GM23338 (cell line): Measurements from ENCODE around the gene DDX19B. TPM values are rescaled to one million over a fixed set of nuclear protein-coding genes. Genes with fewer than 3 reads are reported as not detected.
"Not testable (repeated sequence)": the region's sequence is repeated elsewhere in the genome, so short reads cannot be mapped to it uniquely, and the experiment has no call there.

Experiments
- ATAC-seq: fragments of 200-7000 bp; cut with Tn5 transposase; 3 replicates; pipeline ENCODE4 v1.9.1; 2020
- DNase-seq: peaks from one replicate; pipeline ENCODE4 v3.0.0-alpha.2; 2015; ENCODE audit warnings: low spot score
- H2AFZ ChIP-seq: fragments of 200-600 bp; sonication (generic); 2 replicates; pipeline ENCODE4 v1.8.0; 2016; ENCODE audit warnings: antibody characterized with exemption, mild to moderate bottlenecking, moderate library complexity
- H3F3A ChIP-seq: fragments of 200-600 bp; sonication (generic); replicated peaks from 2 replicates; pipeline ENCODE4 v1.8.0; 2017; ENCODE audit warnings: antibody characterized with exemption, mixed run types, low read depth
- H3K27ac ChIP-seq: fragments of 200-600 bp; sonication (generic); 2 replicates; pipeline ENCODE4 v1.6.1; 2016; ENCODE audit warnings: low read depth
- H3K27me3 ChIP-seq: fragments of 200-600 bp; sonication (generic); 2 replicates; pipeline ENCODE4 v1.8.0; 2016; ENCODE audit warnings: mild to moderate bottlenecking, mixed run types, moderate library complexity; ENCODE audit not compliant: insufficient read depth
- H3K36me3 ChIP-seq: fragments of 200-600 bp; sonication (generic); 2 replicates; pipeline ENCODE4 v1.8.0; 2016; ENCODE audit warnings: mild to moderate bottlenecking; ENCODE audit not compliant: insufficient read depth
- H3K4me1 ChIP-seq: fragments of 200-600 bp; sonication (generic); 2 replicates; pipeline ENCODE4 v1.8.0; 2016; ENCODE audit warnings: mild to moderate bottlenecking, moderate library complexity; ENCODE audit not compliant: insufficient read depth
- H3K4me2 ChIP-seq: fragments of 200-600 bp; sonication (generic); 2 replicates; pipeline ENCODE4 v1.7.1; 2017; ENCODE audit warnings: mixed run types
- H3K4me3 ChIP-seq: fragments of 200-600 bp; sonication (generic); 2 replicates; pipeline ENCODE4 v1.6.1; 2016; ENCODE audit warnings: mixed run types
- H3K79me2 ChIP-seq: fragments of 200-600 bp; sonication (generic); replicated peaks from 2 replicates; pipeline ENCODE4 v1.8.0; 2017; ENCODE audit warnings: mild to moderate bottlenecking; ENCODE audit not compliant: insufficient read depth
- H3K9me2 ChIP-seq: fragments of 200-600 bp; sonication (generic); 2 replicates; pipeline ENCODE4 v1.8.0; 2017; ENCODE audit not compliant: insufficient read depth
- H4K20me1 ChIP-seq: fragments of 200-600 bp; sonication (generic); replicated peaks from 2 replicates; pipeline ENCODE4 v1.8.0; 2017; ENCODE audit warnings: mild to moderate bottlenecking; ENCODE audit not compliant: insufficient read depth
- H3K27ac Mint-ChIP-seq: 2 replicates; pipeline ENCODE4 v1.8.0; 2020; ENCODE audit warnings: inconsistent platforms, mild to moderate bottlenecking, moderate library complexity, mixed read lengths
- H3K27me3 Mint-ChIP-seq: 3 replicates; pipeline ENCODE4 v1.8.0; 2022; ENCODE audit warnings: low read depth, mild to moderate bottlenecking, moderate library complexity, mixed read lengths, inconsistent platforms; ENCODE audit not compliant: insufficient read depth, poor library complexity
- H3K36me3 Mint-ChIP-seq: 3 replicates; pipeline ENCODE4 v1.8.0; 2021; ENCODE audit warnings: low read depth, mild to moderate bottlenecking, inconsistent platforms, moderate library complexity, mixed read lengths
- H3K4me1 Mint-ChIP-seq: 3 replicates; pipeline ENCODE4 v1.8.0; 2020; ENCODE audit warnings: mild to moderate bottlenecking, inconsistent platforms, mixed read lengths
- H3K4me3 Mint-ChIP-seq: 3 replicates; pipeline ENCODE4 v1.8.0; 2021; ENCODE audit warnings: moderate library complexity, mild to moderate bottlenecking, inconsistent platforms, mixed read lengths
- H3K9me3 Mint-ChIP-seq: 3 replicates; pipeline ENCODE4 v1.8.0; 2020; ENCODE audit warnings: moderate library complexity, mild to moderate bottlenecking, inconsistent platforms, mixed read lengths
- CREB1 ChIP-seq: fragments of 250-450 bp; sonication (Bioruptor Pico); IDR thresholded peaks from 2 replicates; pipeline ENCODE4 v1.5.0; 2020; ENCODE audit warnings: low read depth, mild to moderate bottlenecking, moderate library complexity
- EZH2phosphoT487 ChIP-seq: fragments of 200-600 bp; sonication (generic); IDR thresholded peaks from one replicate; pipeline ENCODE4 v1.8.1; 2018; ENCODE audit warnings: antibody characterized with exemption; ENCODE audit not compliant: unreplicated experiment
- JUNB ChIP-seq: IDR thresholded peaks from one replicate; pipeline ENCODE4 v1.6.1; 2016; ENCODE audit warnings: antibody characterized with exemption; ENCODE audit not compliant: unreplicated experiment
- POLR2AphosphoS5 ChIP-seq: IDR thresholded peaks from 2 replicates; pipeline ENCODE4 v1.6.1; 2016; ENCODE audit warnings: antibody characterized with exemption, low read depth
- STAT1 ChIP-seq: IDR thresholded peaks from one replicate; pipeline ENCODE4 v1.6.1; 2016; ENCODE audit warnings: antibody characterized with exemption; ENCODE audit not compliant: unreplicated experiment
- ZNF114 ChIP-seq: fragments of 250-450 bp; sonication (Bioruptor Pico); IDR thresholded peaks from 2 replicates; pipeline ENCODE4 v1.5.0; 2020; ENCODE audit warnings: mild to moderate bottlenecking, moderate library complexity
- polyA plus RNA-seq: library from polyadenylated mRNA; unstranded; fragments of >200 nt; fragmentation: Nextera tagmentation; extraction: Ambion mirVana; gene quantifications from 2 replicates; pipeline ENCODE4 v1.2.1, GENCODE V29; 2016
- total RNA-seq: library from RNA; depleted of rRNA; stranded (reverse); fragments of >200 nt; shearing (Covaris generic); gene quantifications from 2 replicates; pipeline ENCODE4 v1.2.3, GENCODE V29; 2014
- TF ChIP-seq, protein P1 (sequence below): IDR thresholded peaks from one replicate; pipeline ENCODE4 v1.6.1; 2018; ENCODE audit warnings: antibody characterized with exemption; ENCODE audit not compliant: unreplicated experiment
- TF ChIP-seq, protein P2 (sequence below), 2 experiments: fragments of 200-600 bp in 1 of 2; sonication (generic) in 1 of 2; conservative IDR thresholded peaks; 2 replicates each; pipeline versions ENCODE4 v1.5.1 to v1.6.1; 2016 to 2017; ENCODE audit warnings: antibody characterized with exemption in 2 of 2, low read depth in 2 of 2, mild to moderate bottlenecking in 2 of 2, moderate library complexity in 1 of 2
- TF ChIP-seq, protein P3 (sequence below): IDR thresholded peaks from 2 replicates; pipeline ENCODE4 v1.6.1; 2016; ENCODE audit warnings: antibody characterized with exemption

Gene DDX19B
- total and polyA plus RNA-seq, 2 experiments from 2014 or later, result 42.2 to 45.8 TPM

DNA sequence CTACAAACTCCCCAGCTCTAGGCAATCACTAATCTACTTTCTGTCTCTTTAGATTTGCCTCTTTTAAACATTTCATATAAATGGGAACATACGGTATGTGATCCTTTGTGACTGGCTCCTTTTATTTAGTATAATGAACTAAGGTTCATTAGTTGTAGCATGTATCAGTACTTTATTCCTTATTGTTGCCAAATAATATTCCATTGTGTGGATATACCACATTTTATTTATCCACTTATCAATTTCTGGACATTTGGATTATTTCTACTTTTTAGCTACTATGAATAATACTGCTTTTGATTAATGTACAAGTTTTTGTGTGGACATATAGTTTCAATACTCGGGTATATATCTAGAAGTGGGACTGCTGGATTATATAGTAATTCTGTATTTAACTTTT is 7.9 kb downstream of the DDX19B start:
- Histone ChIP-seq H3K27ac (no peak overlapping the region), H3K36me3 (no peaks in the 10 kb centered on the region), H3F3A (0 out of 2 replicates have a peak, but pooled peaks cover 10% of the 10 kb centered on the region), H3K4me3 (no peak overlapping the region), H3K79me2 (peaks cover 81% of the 10 kb centered on the region), H3K27me3 (no peaks in the 10 kb centered on the region), H3K4me1 (no peaks in the 10 kb centered on the region), H3K4me2 (no peak overlapping the region), H3K9me2 (no peaks in the 10 kb centered on the region), H2AFZ (no peak overlapping the region), H4K20me1 (peaks cover 46% of the 10 kb centered on the region)
- Mint-ChIP-seq H3K27me3 (peaks cover 3% of the 10 kb centered on the region), H3K4me1 (peaks cover 2% of the 10 kb centered on the region; the same call in 1 of the 3 replicates), H3K36me3 (peaks cover 9% of the 10 kb centered on the region; the same call in 2 of the 3 replicates), H3K27ac (no peak overlapping the region), H3K4me3 (no peak overlapping the region), H3K9me3 (no peaks in the 10 kb centered on the region)
- DNase-seq (no peak), ATAC-seq (no peak)
- TF ChIP-seq CREB1 (CRISPR knock-in tag) (no peak), POLR2AphosphoS5 (no peak), ZNF114 (CRISPR knock-in tag) (no peak)
- TF ChIP-seq, protein P1, sequence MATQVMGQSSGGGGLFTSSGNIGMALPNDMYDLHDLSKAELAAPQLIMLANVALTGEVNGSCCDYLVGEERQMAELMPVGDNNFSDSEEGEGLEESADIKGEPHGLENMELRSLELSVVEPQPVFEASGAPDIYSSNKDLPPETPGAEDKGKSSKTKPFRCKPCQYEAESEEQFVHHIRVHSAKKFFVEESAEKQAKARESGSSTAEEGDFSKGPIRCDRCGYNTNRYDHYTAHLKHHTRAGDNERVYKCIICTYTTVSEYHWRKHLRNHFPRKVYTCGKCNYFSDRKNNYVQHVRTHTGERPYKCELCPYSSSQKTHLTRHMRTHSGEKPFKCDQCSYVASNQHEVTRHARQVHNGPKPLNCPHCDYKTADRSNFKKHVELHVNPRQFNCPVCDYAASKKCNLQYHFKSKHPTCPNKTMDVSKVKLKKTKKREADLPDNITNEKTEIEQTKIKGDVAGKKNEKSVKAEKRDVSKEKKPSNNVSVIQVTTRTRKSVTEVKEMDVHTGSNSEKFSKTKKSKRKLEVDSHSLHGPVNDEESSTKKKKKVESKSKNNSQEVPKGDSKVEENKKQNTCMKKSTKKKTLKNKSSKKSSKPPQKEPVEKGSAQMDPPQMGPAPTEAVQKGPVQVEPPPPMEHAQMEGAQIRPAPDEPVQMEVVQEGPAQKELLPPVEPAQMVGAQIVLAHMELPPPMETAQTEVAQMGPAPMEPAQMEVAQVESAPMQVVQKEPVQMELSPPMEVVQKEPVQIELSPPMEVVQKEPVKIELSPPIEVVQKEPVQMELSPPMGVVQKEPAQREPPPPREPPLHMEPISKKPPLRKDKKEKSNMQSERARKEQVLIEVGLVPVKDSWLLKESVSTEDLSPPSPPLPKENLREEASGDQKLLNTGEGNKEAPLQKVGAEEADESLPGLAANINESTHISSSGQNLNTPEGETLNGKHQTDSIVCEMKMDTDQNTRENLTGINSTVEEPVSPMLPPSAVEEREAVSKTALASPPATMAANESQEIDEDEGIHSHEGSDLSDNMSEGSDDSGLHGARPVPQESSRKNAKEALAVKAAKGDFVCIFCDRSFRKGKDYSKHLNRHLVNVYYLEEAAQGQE, result no peak

DNA sequence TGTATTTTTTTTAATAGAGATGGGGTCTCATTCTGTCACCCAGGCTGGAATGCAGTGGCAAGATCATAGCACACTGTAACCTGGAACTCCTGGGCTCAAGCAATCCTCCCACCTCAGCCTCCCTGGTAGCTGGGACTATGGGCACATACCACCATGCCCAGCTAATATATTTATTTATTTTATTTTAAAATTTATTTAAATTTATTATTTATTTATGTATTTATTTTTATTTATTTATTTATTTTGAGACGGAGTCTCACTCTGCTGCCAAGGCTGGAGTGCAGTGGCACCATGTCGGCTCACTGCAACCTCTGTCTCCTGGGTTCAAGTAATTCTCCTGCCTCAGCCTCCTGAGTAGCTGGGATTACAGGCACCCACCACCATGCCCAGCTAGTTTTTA is 8.7 kb downstream of the DDX19B start:
- 0 out of 2 replicates have a peak, but pooled peaks cover 10% of the 10 kb centered on the region for H3F3A ChIP-seq
- not testable (repeated sequence) for H3K4me1 ChIP-seq, H3K36me3 ChIP-seq, H3K9me2 ChIP-seq, H3K27ac Mint-ChIP-seq, H3K27me3 Mint-ChIP-seq, ATAC-seq, DNase-seq, H3K9me3 Mint-ChIP-seq, H2AFZ ChIP-seq, H3K4me2 ChIP-seq, H3K27me3 ChIP-seq, H3K4me3 ChIP-seq, H3K27ac ChIP-seq, H3K4me3 Mint-ChIP-seq, H3K36me3 Mint-ChIP-seq, H3K4me1 Mint-ChIP-seq
- H3K79me2 ChIP-seq, result peaks cover 81% of the 10 kb centered on the region
- peaks cover 38% of the 10 kb centered on the region for H4K20me1 ChIP-seq

DNA sequence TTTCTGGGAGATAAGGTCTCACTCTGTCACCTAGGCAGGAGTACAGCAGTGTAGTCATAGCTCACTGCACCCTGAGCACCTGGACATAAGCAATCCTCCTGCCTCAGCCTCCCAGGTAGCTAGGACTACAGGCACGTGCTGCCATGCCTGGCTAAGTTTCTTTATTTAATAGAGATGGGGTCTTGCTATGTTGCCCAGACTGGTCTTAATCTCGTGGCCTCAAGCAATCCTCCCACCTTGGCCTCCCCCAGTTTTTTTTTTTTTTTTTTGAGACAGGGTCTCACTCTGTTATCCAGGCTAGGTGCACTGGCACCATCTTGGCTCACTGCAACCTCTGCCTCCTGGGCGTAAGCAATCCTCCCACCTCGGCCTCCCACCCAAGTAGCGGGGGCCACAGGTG is 21.1 kb downstream of the DDX19B start:
- H3K36me3 Mint-ChIP-seq, result peaks cover 53% of the 10 kb centered on the region
- H3K4me3 Mint-ChIP-seq, result no peak overlapping the region
- no peak overlapping the region for H3K4me3 ChIP-seq
- DNase-seq (no peak), ATAC-seq (no peak)
- H3K27me3 ChIP-seq, result no peaks in the 10 kb centered on the region
- H3K4me1 ChIP-seq, result no peaks in the 10 kb centered on the region
- no peak overlapping the region for H2AFZ ChIP-seq
- 0 out of 2 replicates have a peak, but pooled peaks cover 3% of the 10 kb centered on the region for H4K20me1 ChIP-seq
- no peaks in the 10 kb centered on the region for H3K27me3 Mint-ChIP-seq
- no peak overlapping the region for H3K4me2 ChIP-seq
- no peak overlapping the region for H3K27ac ChIP-seq
- H3K79me2 ChIP-seq, result no peaks in the 10 kb centered on the region
- no peaks in the 10 kb centered on the region for H3K9me3 Mint-ChIP-seq
- no peaks in the 10 kb centered on the region for H3K9me2 ChIP-seq
- H3K4me1 Mint-ChIP-seq, result no peaks in the 10 kb centered on the region
- H3K27ac Mint-ChIP-seq, result no peak overlapping the region
- H3F3A ChIP-seq, result no peaks in the 10 kb centered on the region
- H3K36me3 ChIP-seq, result peaks cover 28% of the 10 kb centered on the region
- TF ChIP-seq STAT1, result no peak
- TF ChIP-seq, protein P2, sequence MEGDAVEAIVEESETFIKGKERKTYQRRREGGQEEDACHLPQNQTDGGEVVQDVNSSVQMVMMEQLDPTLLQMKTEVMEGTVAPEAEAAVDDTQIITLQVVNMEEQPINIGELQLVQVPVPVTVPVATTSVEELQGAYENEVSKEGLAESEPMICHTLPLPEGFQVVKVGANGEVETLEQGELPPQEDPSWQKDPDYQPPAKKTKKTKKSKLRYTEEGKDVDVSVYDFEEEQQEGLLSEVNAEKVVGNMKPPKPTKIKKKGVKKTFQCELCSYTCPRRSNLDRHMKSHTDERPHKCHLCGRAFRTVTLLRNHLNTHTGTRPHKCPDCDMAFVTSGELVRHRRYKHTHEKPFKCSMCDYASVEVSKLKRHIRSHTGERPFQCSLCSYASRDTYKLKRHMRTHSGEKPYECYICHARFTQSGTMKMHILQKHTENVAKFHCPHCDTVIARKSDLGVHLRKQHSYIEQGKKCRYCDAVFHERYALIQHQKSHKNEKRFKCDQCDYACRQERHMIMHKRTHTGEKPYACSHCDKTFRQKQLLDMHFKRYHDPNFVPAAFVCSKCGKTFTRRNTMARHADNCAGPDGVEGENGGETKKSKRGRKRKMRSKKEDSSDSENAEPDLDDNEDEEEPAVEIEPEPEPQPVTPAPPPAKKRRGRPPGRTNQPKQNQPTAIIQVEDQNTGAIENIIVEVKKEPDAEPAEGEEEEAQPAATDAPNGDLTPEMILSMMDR (conservative IDR thresholded peaks at IDR 0.05; ENCODE audit: low read depth in 2 of 2), result no peak
- TF ChIP-seq EZH2phosphoT487, result no peak
- TF ChIP-seq, protein P1, result no peak
- no peak for TF ChIP-seq POLR2AphosphoS5
- no peak for TF ChIP-seq CREB1 (CRISPR knock-in tag)
- TF ChIP-seq, protein P3, sequence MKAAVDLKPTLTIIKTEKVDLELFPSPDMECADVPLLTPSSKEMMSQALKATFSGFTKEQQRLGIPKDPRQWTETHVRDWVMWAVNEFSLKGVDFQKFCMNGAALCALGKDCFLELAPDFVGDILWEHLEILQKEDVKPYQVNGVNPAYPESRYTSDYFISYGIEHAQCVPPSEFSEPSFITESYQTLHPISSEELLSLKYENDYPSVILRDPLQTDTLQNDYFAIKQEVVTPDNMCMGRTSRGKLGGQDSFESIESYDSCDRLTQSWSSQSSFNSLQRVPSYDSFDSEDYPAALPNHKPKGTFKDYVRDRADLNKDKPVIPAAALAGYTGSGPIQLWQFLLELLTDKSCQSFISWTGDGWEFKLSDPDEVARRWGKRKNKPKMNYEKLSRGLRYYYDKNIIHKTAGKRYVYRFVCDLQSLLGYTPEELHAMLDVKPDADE, result no peak
- no peak for TF ChIP-seq ZNF114 (CRISPR knock-in tag)
- TF ChIP-seq JUNB, result no peak
